ENCODE results near the gene SMIM31.
A peak's percentile ranks its signal among the peaks of the same experiment; 100 is the strongest.

The SMIM31 gene

GRCh38 chr4:164772076-164772475 is 18.1 kb downstream of the SMIM31 start:
- Histone ChIP-seq H3K79me2 (ENCODE audit: insufficient read depth, low read length) (no peaks in the 10 kb centered on the region), H3K4me2 (ENCODE audit: low read depth, low read length, poor library complexity, severe bottlenecking) (no peak overlapping the region)
- TF ChIP-seq EZH2phosphoT487 (IDR thresholded peaks at IDR 0.05; ENCODE audit: borderline replicate concordance) (no peak), CTCF (conservative IDR thresholded peaks at IDR 0.05; ENCODE audit: low read length) (no peak)

GRCh38 chr4:164779080-164779479 is 25.1 kb downstream of the SMIM31 start:
- Histone ChIP-seq H2AFZ (ENCODE audit: low read length) (no peak overlapping the region), H3F3A (ENCODE audit: low read depth) (no peaks in the 10 kb centered on the region), H3K9me3 (ENCODE audit: insufficient read depth, low read depth, low read length) (no peaks in the 10 kb centered on the region), H3K9me2 (replicated peaks; ENCODE audit: low read depth, low read length) (no peaks in the 10 kb centered on the region), H3K36me3 (ENCODE audit: insufficient read depth, low read length) (no peaks in the 10 kb centered on the region), H3K27me3 (ENCODE audit: insufficient read depth, low read length, poor library complexity, severe bottlenecking) (no peaks in the 10 kb centered on the region), H3K9ac (ENCODE audit: low read depth, low read length, poor library complexity, severe bottlenecking) (no peak overlapping the region), H3K4me2 (ENCODE audit: low read depth, low read length, poor library complexity, severe bottlenecking) (no peak overlapping the region), H3K79me2 (ENCODE audit: insufficient read depth, low read length) (no peaks in the 10 kb centered on the region), H4K20me1 (ENCODE audit: insufficient read depth, low read length, poor library complexity, severe bottlenecking) (no peaks in the 10 kb centered on the region), H3K4me1 (ENCODE audit: insufficient read depth, low read length, poor library complexity, severe bottlenecking) (no peaks in the 10 kb centered on the region), H3K4me3 (ENCODE audit: low read length, poor library complexity, severe bottlenecking) (no peak overlapping the region)
- no peak for TF ChIP-seq EZH2phosphoT487 (IDR thresholded peaks at IDR 0.05; ENCODE audit: borderline replicate concordance)

More at GRCh38 chr4:164772076-164772475, 18.1 kb downstream of the SMIM31 start:
- Histone ChIP-seq H3K9ac (ENCODE audit: low read depth, low read length, poor library complexity, severe bottlenecking) (no peak overlapping the region), H3K4me1 (ENCODE audit: insufficient read depth, low read length, poor library complexity, severe bottlenecking) (no peaks in the 10 kb centered on the region), H3K9me3 (ENCODE audit: insufficient read depth, low read depth, low read length) (no peaks in the 10 kb centered on the region), H3F3A (ENCODE audit: low read depth) (no peaks in the 10 kb centered on the region), H3K36me3 (ENCODE audit: insufficient read depth, low read length) (no peaks in the 10 kb centered on the region), H2AFZ (ENCODE audit: low read length) (no peak overlapping the region), H4K20me1 (ENCODE audit: insufficient read depth, low read length, poor library complexity, severe bottlenecking) (no peaks in the 10 kb centered on the region), H3K9me2 (replicated peaks; ENCODE audit: low read depth, low read length) (no peaks in the 10 kb centered on the region), H3K4me3 (ENCODE audit: low read length, poor library complexity, severe bottlenecking) (no peak overlapping the region), H3K27me3 (ENCODE audit: insufficient read depth, low read length, poor library complexity, severe bottlenecking) (no peaks in the 10 kb centered on the region)

- no peaks in the 10 kb centered on the region for H4K20me1 ChIP-seq (ENCODE audit: insufficient read depth, low read length, poor library complexity, severe bottlenecking)
- no peaks in the 10 kb centered on the region for H3K27me3 ChIP-seq (ENCODE audit: insufficient read depth, low read length, poor library complexity, severe bottlenecking)
- H3K9me2 ChIP-seq (replicated peaks; ENCODE audit: low read depth, low read length), result no peaks in the 10 kb centered on the region
- no peaks in the 10 kb centered on the region for H3K36me3 ChIP-seq (ENCODE audit: insufficient read depth, low read length)
- H3K4me3 ChIP-seq (ENCODE audit: low read length, poor library complexity, severe bottlenecking), result no peak overlapping the region
- H3K9me3 ChIP-seq (ENCODE audit: insufficient read depth, low read depth, low read length), result no peaks in the 10 kb centered on the region
- H3K4me1 ChIP-seq (ENCODE audit: insufficient read depth, low read length, poor library complexity, severe bottlenecking), result no peaks in the 10 kb centered on the region
- H2AFZ ChIP-seq (ENCODE audit: low read length), result no peak overlapping the region
- no peak overlapping the region for H3K9ac ChIP-seq (ENCODE audit: low read depth, low read length, poor library complexity, severe bottlenecking)
- no peaks in the 10 kb centered on the region for H3F3A ChIP-seq (ENCODE audit: low read depth)
- no peak overlapping the region for H3K4me2 ChIP-seq (ENCODE audit: low read depth, low read length, poor library complexity, severe bottlenecking)
- no peaks in the 10 kb centered on the region for H3K79me2 ChIP-seq (ENCODE audit: insufficient read depth, low read length)
- peak; percentile 85 for TF ChIP-seq CTCF (conservative IDR thresholded peaks at IDR 0.05; ENCODE audit: low read length)
- no peak for TF ChIP-seq EZH2phosphoT487 (IDR thresholded peaks at IDR 0.05; ENCODE audit: borderline replicate concordance)
Measured at GRCh38 chr4:164779811-164780216, 25.9 kb downstream of the SMIM31 start.

- Histone ChIP-seq H3K79me2 (ENCODE audit: insufficient read depth, low read length) (no peaks in the 10 kb centered on the region), H2AFZ (ENCODE audit: low read length) (no peak overlapping the region), H3K9ac (ENCODE audit: low read depth, low read length, poor library complexity, severe bottlenecking) (no peak overlapping the region), H3K36me3 (ENCODE audit: insufficient read depth, low read length) (no peaks in the 10 kb centered on the region), H3K4me2 (ENCODE audit: low read depth, low read length, poor library complexity, severe bottlenecking) (no peak overlapping the region), H3K4me3 (ENCODE audit: low read length, poor library complexity, severe bottlenecking) (no peak overlapping the region), H3K9me2 (replicated peaks; ENCODE audit: low read depth, low read length) (no peaks in the 10 kb centered on the region), H3K27me3 (ENCODE audit: insufficient read depth, low read length, poor library complexity, severe bottlenecking) (no peaks in the 10 kb centered on the region), H3F3A (ENCODE audit: low read depth) (no peaks in the 10 kb centered on the region), H4K20me1 (ENCODE audit: insufficient read depth, low read length, poor library complexity, severe bottlenecking) (no peaks in the 10 kb centered on the region), H3K4me1 (ENCODE audit: insufficient read depth, low read length, poor library complexity, severe bottlenecking) (no peaks in the 10 kb centered on the region), H3K9me3 (ENCODE audit: insufficient read depth, low read depth, low read length) (no peaks in the 10 kb centered on the region)
- no peak for TF ChIP-seq EZH2phosphoT487 (IDR thresholded peaks at IDR 0.05; ENCODE audit: borderline replicate concordance)
- no peak for TF ChIP-seq CTCF (conservative IDR thresholded peaks at IDR 0.05; ENCODE audit: low read length)
Measured at GRCh38 chr4:164780839-164781238, 26.9 kb downstream of the SMIM31 start.
